Kidney epithelial cell (primary cell): ENCODE data around the gene CABP1. TPM values are rescaled to one million over a fixed set of nuclear protein-coding genes. Genes with fewer than 3 reads are reported as not detected.

ENCODE experiments used
- DNase-seq: peaks from one replicate; pipeline ENCODE4 v3.0.0-alpha.2; 2010; ENCODE audit warnings: low read depth
- H3K27me3 ChIP-seq: 2 replicates; pipeline ENCODE4 v1.6.0; 2011; ENCODE audit warnings: low read length; ENCODE audit not compliant: control insufficient read depth, insufficient read depth
- H3K36me3 ChIP-seq: 2 replicates; pipeline ENCODE4 v1.5.1; 2011; ENCODE audit warnings: low read length; ENCODE audit not compliant: control insufficient read depth, insufficient read depth
- H3K4me3 ChIP-seq: 2 replicates; pipeline ENCODE4 v1.5.1; 2011; ENCODE audit warnings: low read depth, mild to moderate bottlenecking, control low read depth, low read length
- CTCF ChIP-seq: IDR thresholded peaks from 2 replicates; pipeline ENCODE4 v1.5.1; 2011; ENCODE audit warnings: mild to moderate bottlenecking, moderate library complexity, low read length, control low read depth, inconsistent platforms; ENCODE audit not compliant: insufficient read depth, poor library complexity, severe bottlenecking
- total RNA-seq: library from RNA; depleted of rRNA; stranded (reverse); fragments of >200 nt; gene quantifications from 2 replicates; pipeline ENCODE4 v1.2.3, GENCODE V29; 2015

CABP1 gene
- total RNA-seq, 1 donor from 2014 or later: not detected

DNA sequence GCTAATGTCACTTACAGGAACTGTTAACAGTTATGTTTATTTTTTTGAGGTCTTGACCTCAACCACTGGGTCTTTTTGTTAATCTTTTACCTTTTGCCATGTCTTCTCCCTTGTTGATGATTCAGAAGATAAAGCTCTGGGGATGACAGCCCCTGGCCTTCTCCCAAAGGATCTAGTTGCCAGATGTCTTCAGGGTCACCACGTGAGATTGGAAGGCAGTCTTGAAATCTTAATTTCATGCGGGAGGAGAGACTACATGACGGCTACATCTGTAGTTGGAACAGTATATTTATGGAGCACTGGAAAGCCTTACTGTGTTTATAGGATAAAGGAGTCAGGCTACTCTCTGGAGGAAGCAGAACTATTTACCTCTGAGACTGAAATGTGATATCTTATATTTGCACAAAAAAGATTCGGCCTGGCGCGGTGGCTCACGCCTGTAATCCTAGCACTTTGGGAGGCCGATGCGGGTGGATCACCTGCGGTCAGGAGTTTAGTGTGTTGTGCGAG lies 52.2 kb downstream of the CABP1 start:
- DNase-seq: no peak
- Histone ChIP-seq H3K4me3 (no peak overlapping the region), H3K27me3 (no peaks in the 10 kb centered on the region), H3K36me3 (peaks cover 1% of the 10 kb centered on the region)
- TF ChIP-seq CTCF: no peak

DNA sequence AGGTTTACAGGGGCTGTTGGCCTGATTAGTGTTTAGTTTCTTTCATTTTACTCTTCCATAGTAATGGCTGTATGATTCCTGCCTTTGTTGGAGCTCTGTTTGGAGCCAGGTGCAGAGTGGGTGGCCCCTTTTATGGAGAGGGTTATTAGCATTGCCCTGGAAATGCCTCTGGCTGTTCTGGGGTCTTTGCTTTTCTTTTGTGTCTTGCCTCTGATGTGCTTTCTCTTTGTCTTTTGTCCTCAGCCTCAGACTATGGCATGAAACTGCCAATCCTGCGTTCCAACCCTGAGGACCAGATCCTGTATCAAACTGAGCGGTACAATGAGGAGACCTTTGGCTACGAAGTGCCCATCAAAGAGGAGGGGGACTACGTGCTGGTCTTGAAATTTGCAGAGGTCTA lies 53.4 kb downstream of the CABP1 start:
- H3K27me3 ChIP-seq: no peaks in the 10 kb centered on the region
- no peak overlapping the region for H3K4me3 ChIP-seq
- no peak for DNase-seq
- no peak for TF ChIP-seq CTCF
- peaks cover 2% of the 10 kb centered on the region for H3K36me3 ChIP-seq

- H3K27me3 ChIP-seq: no peaks in the 10 kb centered on the region
- no peak for DNase-seq
- no peak overlapping the region for H3K4me3 ChIP-seq
- no peak for TF ChIP-seq CTCF
- H3K36me3 ChIP-seq: peaks cover 4% of the 10 kb centered on the region
Observed at GRCh38 chr12:120696626-120697025, 56.2 kb downstream of the CABP1 start.

DNA sequence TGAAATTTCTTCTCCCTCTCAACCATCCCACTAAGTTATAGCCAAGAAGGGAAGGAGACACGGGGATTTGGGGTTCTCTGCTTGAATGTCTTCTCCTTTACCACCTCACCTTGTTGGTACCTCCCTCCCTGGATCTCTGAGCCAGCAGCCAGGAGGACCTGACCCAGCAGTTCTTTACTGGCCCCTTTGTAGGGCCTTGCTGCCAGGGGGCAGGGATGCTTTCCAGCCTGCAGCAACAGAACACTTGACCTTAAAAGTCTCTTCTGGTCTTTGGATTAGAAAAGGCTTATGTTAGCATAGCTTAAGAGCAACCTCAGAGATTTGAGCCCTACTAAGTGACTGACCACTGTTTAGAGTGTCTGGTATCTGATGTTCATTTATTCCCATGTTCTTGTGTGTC lies 56.9 kb downstream of the CABP1 start:
- Histone ChIP-seq H3K36me3 (peaks cover 4% of the 10 kb centered on the region), H3K27me3 (no peaks in the 10 kb centered on the region), H3K4me3 (no peak overlapping the region)
- no peak for TF ChIP-seq CTCF
- DNase-seq: no peak

DNA sequence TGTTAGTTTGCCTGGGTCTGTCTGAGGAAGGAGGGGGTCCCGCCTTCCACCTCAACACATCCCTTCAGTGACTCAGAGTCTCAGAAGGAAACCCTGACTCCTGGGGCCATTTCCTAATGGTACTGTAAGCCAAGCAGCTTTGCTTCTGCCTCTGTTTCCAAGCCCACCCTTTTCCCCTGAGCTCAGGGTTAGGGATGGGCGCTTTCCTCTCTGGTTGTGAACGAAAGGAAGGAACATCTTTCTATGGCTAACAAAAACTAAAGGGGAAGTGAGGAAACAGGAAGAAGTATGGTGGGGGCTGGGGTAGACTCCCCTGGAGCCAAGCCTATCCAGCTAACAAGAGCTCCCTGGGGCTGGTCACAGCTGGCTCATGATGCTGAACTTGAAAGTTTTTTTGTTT lies 58.2 kb downstream of the CABP1 start:
- Histone ChIP-seq H3K27me3 (no peaks in the 10 kb centered on the region), H3K4me3 (no peak overlapping the region), H3K36me3 (peaks cover 5% of the 10 kb centered on the region)
- no peak for DNase-seq
- no peak for TF ChIP-seq CTCF

DNA sequence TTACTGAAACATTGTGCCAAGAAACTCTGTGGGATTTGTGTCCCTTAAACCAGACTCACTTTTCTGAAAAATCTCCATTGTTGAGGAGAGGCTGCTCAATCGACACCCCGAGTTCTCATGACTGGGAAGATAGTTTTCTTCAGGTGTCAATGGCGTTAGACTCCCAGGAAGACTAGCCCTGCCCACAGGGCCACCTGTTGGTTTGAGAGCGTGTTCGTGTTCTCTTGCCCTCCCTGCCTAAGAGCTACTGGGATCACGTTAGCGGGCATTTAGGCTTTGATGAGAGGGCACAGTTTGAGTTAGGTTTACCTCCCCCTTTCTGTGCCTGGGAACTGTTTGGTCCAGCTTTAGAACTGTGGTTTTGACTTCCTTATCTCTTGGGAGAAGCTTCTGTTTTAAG lies 59.1 kb downstream of the CABP1 start:
- TF ChIP-seq CTCF: no peak
- Histone ChIP-seq H3K27me3 (no peaks in the 10 kb centered on the region), H3K36me3 (peaks cover 4% of the 10 kb centered on the region), H3K4me3 (no peak overlapping the region)
- no peak for DNase-seq
